ENCODE data around the gene SP100. TPM values are rescaled to one million over a fixed set of nuclear protein-coding genes. Genes with fewer than 3 reads are reported as not detected.

The SP100 gene
- total and polyA plus RNA-seq, 2 of the 13 experiments (the other 11 are each of a cell fraction or from before 2014, with no cell fraction given), result 12.6 to 16.5 TPM

- no peak for TF ChIP-seq SOX13 (IDR thresholded peaks at IDR 0.05)
- TF ChIP-seq SOX13 (CRISPR knock-in tag; conservative IDR thresholded peaks at IDR 0.05 in 1 of 2, IDR thresholded peaks at IDR 0.05 in 1 of 2), result no peak
Measured at GRCh38 chr2:230583581-230583980, 167.6 kb downstream of the SP100 start (continued).

- no TSS peak for BruUV-seq (replicated peaks)
- Histone ChIP-seq H2AFZ (ENCODE audit: low read length) (no peak overlapping the region), H3K9me3 (ENCODE audit: low read length) (no peaks in the 10 kb centered on the region), H3K4me3 (replicated peaks in 1 of 3; ENCODE audit: insufficient read depth in 1 of 3, low read depth in 2 of 3, low read length in 3 of 3) (no peak overlapping the region), H3K9ac (ENCODE audit: insufficient read depth, low read depth, low read length) (no peak overlapping the region), H3K36me3 (replicated peaks in 1 of 2; ENCODE audit: control insufficient read depth in 1 of 2, insufficient read depth in 2 of 2, low read length in 2 of 2) (no peaks in the 10 kb centered on the region), H4K20me1 (ENCODE audit: insufficient read depth, low read length) (no peaks in the 10 kb centered on the region), H3K4me2 (ENCODE audit: low read depth, low read length) (no peak overlapping the region), H3K4me1 (ENCODE audit: insufficient read depth, low read length) (no peaks in the 10 kb centered on the region), H3K79me2 (ENCODE audit: insufficient read depth, low read length) (no peaks in the 10 kb centered on the region), H3K27ac (ENCODE audit: extremely low read length, insufficient read depth, low read length) (no peak overlapping the region), H3K27me3 (ENCODE audit: control insufficient read depth in 1 of 2, insufficient read depth in 2 of 2, low read length in 2 of 2) (peaks cover 0 to 3% of the 10 kb centered on the region in 2 experiments; a peak in 1 of 5 replicates)
- ChIA-PET POLR2A (no interaction called here), CTCF (ENCODE audit: low intra/inter-chr PET ratio, low total read pairs) (no interaction called here)
- no peak for ATAC-seq
- TF ChIP-seq FOXP1 (IDR thresholded peaks at IDR 0.05) (no peak), FOXP1 (CRISPR knock-in tag; IDR thresholded peaks at IDR 0.05) (no peak)
- intact Hi-C loops (cut with micrococcal nuclease; ENCODE audit: unreplicated experiment), result no loop called here
- no peak for DNase-seq (ENCODE audit: low spot score)
- FAIRE-seq, result no peak
- in situ Hi-C loops (cut with HindIII; ENCODE audit: extremely low pct_ligation_motif_present, low pct_unique_long_range_greater_than_20kb), result no loop called here
- WGBS (ENCODE audit: low lambda C conversion rate), result 61% methylated on average over 2 of the region's 2 CpGs
Measured at GRCh38 chr2:230586328-230586982, 170.5 kb downstream of the SP100 start.

- H2AFZ ChIP-seq (ENCODE audit: low read length), result no peak overlapping the region
- H3K36me3 ChIP-seq (replicated peaks in 1 of 2; ENCODE audit: control insufficient read depth in 1 of 2, insufficient read depth in 2 of 2, low read length in 2 of 2), result no peaks in the 10 kb centered on the region
- intact Hi-C loops (cut with micrococcal nuclease; ENCODE audit: unreplicated experiment), result no loop called here
- 28% methylated on average over 3 of the region's 3 CpGs for WGBS (ENCODE audit: low lambda C conversion rate)
- FAIRE-seq (no peak), ATAC-seq (no peak), DNase-seq (ENCODE audit: low spot score) (no peak)
- no peaks in the 10 kb centered on the region for H3K9me3 ChIP-seq (ENCODE audit: low read length)
- no peak overlapping the region for H3K4me2 ChIP-seq (ENCODE audit: low read depth, low read length)
- ChIA-PET POLR2A (no interaction called here), CTCF (ENCODE audit: low intra/inter-chr PET ratio, low total read pairs) (no interaction called here)
- no peak overlapping the region for H3K4me3 ChIP-seq (replicated peaks in 1 of 3; ENCODE audit: insufficient read depth in 1 of 3, low read depth in 2 of 3, low read length in 3 of 3)
- H3K27ac ChIP-seq (ENCODE audit: extremely low read length, insufficient read depth, low read length), result no peak overlapping the region
- peaks cover 2 to 13% of the 10 kb centered on the region in 2 experiments; a peak in 4 of 5 replicates for H3K27me3 ChIP-seq (ENCODE audit: control insufficient read depth in 1 of 2, insufficient read depth in 2 of 2, low read length in 2 of 2)
- in situ Hi-C loops (cut with HindIII; ENCODE audit: extremely low pct_ligation_motif_present, low pct_unique_long_range_greater_than_20kb), result no loop called here
- no peaks in the 10 kb centered on the region for H3K79me2 ChIP-seq (ENCODE audit: insufficient read depth, low read length)
- H3K4me1 ChIP-seq (ENCODE audit: insufficient read depth, low read length), result no peaks in the 10 kb centered on the region
- no peak overlapping the region for H3K9ac ChIP-seq (ENCODE audit: insufficient read depth, low read depth, low read length)
- no TSS peak for BruUV-seq (replicated peaks)
- H4K20me1 ChIP-seq (ENCODE audit: insufficient read depth, low read length), result no peaks in the 10 kb centered on the region
- TF ChIP-seq ZNF790 (CRISPR knock-in tag; IDR thresholded peaks at IDR 0.05; ENCODE audit: borderline replicate concordance) (no peak), ZNF44 (CRISPR knock-in tag; IDR thresholded peaks at IDR 0.05) (no peak), ZNF672 (CRISPR knock-in tag; IDR thresholded peaks at IDR 0.05) (no peak), SIN3A (IDR thresholded peaks at IDR 0.05; ENCODE audit: borderline replicate concordance, low read depth, low read length) (no peak)
- TF ChIP-seq, protein P1, sequence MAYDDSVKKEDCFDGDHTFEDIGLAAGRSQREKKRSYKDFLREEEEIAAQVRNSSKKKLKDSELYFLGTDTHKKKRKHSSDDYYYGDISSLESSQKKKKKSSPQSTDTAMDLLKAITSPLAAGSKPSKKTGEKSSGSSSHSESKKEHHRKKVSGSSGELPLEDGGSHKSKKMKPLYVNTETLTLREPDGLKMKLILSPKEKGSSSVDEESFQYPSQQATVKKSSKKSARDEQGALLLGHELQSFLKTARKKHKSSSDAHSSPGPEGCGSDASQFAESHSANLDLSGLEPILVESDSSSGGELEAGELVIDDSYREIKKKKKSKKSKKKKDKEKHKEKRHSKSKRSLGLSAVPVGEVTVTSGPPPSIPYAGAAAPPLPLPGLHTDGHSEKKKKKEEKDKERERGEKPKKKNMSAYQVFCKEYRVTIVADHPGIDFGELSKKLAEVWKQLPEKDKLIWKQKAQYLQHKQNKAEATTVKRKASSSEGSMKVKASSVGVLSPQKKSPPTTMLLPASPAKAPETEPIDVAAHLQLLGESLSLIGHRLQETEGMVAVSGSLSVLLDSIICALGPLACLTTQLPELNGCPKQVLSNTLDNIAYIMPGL (CRISPR knock-in tag; IDR thresholded peaks at IDR 0.05; ENCODE audit: borderline replicate concordance in 1 of 2, low read depth in 1 of 2), result no peak
- TF ChIP-seq, protein P2, sequence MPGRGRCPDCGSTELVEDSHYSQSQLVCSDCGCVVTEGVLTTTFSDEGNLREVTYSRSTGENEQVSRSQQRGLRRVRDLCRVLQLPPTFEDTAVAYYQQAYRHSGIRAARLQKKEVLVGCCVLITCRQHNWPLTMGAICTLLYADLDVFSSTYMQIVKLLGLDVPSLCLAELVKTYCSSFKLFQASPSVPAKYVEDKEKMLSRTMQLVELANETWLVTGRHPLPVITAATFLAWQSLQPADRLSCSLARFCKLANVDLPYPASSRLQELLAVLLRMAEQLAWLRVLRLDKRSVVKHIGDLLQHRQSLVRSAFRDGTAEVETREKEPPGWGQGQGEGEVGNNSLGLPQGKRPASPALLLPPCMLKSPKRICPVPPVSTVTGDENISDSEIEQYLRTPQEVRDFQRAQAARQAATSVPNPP (CRISPR knock-in tag; IDR thresholded peaks at IDR 0.05), result no peak
- TF ChIP-seq, protein P3, sequence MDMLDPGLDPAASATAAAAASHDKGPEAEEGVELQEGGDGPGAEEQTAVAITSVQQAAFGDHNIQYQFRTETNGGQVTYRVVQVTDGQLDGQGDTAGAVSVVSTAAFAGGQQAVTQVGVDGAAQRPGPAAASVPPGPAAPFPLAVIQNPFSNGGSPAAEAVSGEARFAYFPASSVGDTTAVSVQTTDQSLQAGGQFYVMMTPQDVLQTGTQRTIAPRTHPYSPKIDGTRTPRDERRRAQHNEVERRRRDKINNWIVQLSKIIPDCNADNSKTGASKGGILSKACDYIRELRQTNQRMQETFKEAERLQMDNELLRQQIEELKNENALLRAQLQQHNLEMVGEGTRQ (IDR thresholded peaks at IDR 0.05; ENCODE audit: low read depth, low read length), result no peak
- TF ChIP-seq, protein P3 (CRISPR knock-in tag; IDR thresholded peaks at IDR 0.05; ENCODE audit: borderline replicate concordance), result no peak
Measured at GRCh38 chr2:230589025-230589424, 173.0 kb downstream of the SP100 start.

Data from HepG2 (cell line).